GM18520 (cell line): ENCODE results near the gene GATA3.

Experiments
- ATAC-seq: cut with Tn5 transposase; IDR thresholded peaks from one replicate; pipeline ENCODE4 v1.9.1; 2021; ENCODE audit not compliant: unreplicated experiment

The GATA3 gene

GRCh38 chr10:8063128-8063908, 8.8 kb downstream of the GATA3 start:
- no peak for ATAC-seq

GRCh38 chr10:8063935-8064334, 9.4 kb downstream of the GATA3 start:
- no peak for ATAC-seq

- ATAC-seq = no peak
These were observed 9.9 kb downstream of the GATA3 start for GRCh38 chr10:8064436-8064835.

GRCh38 chr10:8065651-8066050, 11.2 kb downstream of the GATA3 start:
- ATAC-seq = peak; percentile 46

GRCh38 chr10:8066124-8066523, 11.6 kb downstream of the GATA3 start:
- no peak for ATAC-seq

GRCh38 chr10:8066797-8067196, 12.3 kb downstream of the GATA3 start:
- ATAC-seq = no peak

GRCh38 chr10:8069108-8069507, 14.6 kb downstream of the GATA3 start:
- ATAC-seq = peak; percentile 44

GRCh38 chr10:8069627-8070026, 15.1 kb downstream of the GATA3 start:
- no peak for ATAC-seq

- no peak for ATAC-seq
These were observed 16.0 kb downstream of the GATA3 start for GRCh38 chr10:8070440-8070839.

GRCh38 chr10:8071006-8071405, 16.5 kb downstream of the GATA3 start:
- ATAC-seq = no peak

- ATAC-seq = no peak
These were observed 17.2 kb downstream of the GATA3 start for GRCh38 chr10:8071666-8072065.

- no peak for ATAC-seq
These were observed 17.7 kb downstream of the GATA3 start for GRCh38 chr10:8072211-8072610.

- no peak for ATAC-seq
These were observed 19.4 kb downstream of the GATA3 start for GRCh38 chr10:8073691-8074416.

GRCh38 chr10:8074881-8075280, 20.4 kb downstream of the GATA3 start:
- no peak for ATAC-seq

GRCh38 chr10:8075282-8076260, 21.1 kb downstream of the GATA3 start:
- ATAC-seq = no peak

- ATAC-seq = no peak
These were observed 22.4 kb downstream of the GATA3 start for GRCh38 chr10:8076933-8077332.

GRCh38 chr10:8078027-8078426, 23.5 kb downstream of the GATA3 start:
- ATAC-seq = no peak

- no peak for ATAC-seq
These were observed 24.6 kb downstream of the GATA3 start for GRCh38 chr10:8079126-8079525.

GRCh38 chr10:8084799-8085198, 30.3 kb downstream of the GATA3 start:
- no peak for ATAC-seq

GRCh38 chr10:8085251-8085650, 30.8 kb downstream of the GATA3 start:
- no peak for ATAC-seq

- ATAC-seq = no peak
These were observed 31.8 kb downstream of the GATA3 start for GRCh38 chr10:8086315-8086714.
